CD4-positive, alpha-beta T cell (primary cell): ENCODE measurements around the gene RFX8. TPM values are rescaled to one million over a fixed set of nuclear protein-coding genes. Genes with fewer than 3 reads are reported as not detected.

Experiments used
- ATAC-seq: fragments of 200-7000 bp; cut with Tn5 transposase; one replicate; pipeline ENCODE4 v1.10.0; 2022; ENCODE audit warnings: mild to moderate bottlenecking; ENCODE audit not compliant: poor library complexity
- CTCF ChIA-PET: fragments of 350-600 bp; sonication (Branson Sonifier 250); formaldehyde crosslinking; loops from one replicate; lab custom pipeline; 2021; ENCODE audit warnings: antibody characterized with exemption, inconsistent platforms; lab: Charles Lee
- POLR2A ChIA-PET: fragments of 350-600 bp; sonication (Branson Sonifier 250); formaldehyde crosslinking; loops from one replicate; lab custom pipeline; 2021; ENCODE audit warnings: antibody characterized with exemption, inconsistent platforms; lab: Charles Lee
- DNase-seq, 14 experiments: peaks; one replicate each; pipeline ENCODE4 v3.0.0-alpha.2; 2013 to 2020; ENCODE audit warnings: mixed read lengths in 2 of 14
- H3K27ac ChIP-seq, 2 donors: one replicate each; pipeline versions ENCODE4 v1.5.1 to v1.7.0; 2013; ENCODE audit warnings: low read length in 2 of 2, low read depth in 1 of 2, mild to moderate bottlenecking in 1 of 2
- H3K27me3 ChIP-seq, 2 experiments: 1 replicate in 1 of 2; 2 replicates in 1 of 2; pipeline versions ENCODE4 v1.6.1 to v1.7.0; 2013; ENCODE audit warnings: low read length in 2 of 2, control low read depth in 1 of 2, mild to moderate bottlenecking in 1 of 2, moderate library complexity in 1 of 2; ENCODE audit not compliant: insufficient read depth in 2 of 2, control insufficient read depth in 1 of 2
- H3K36me3 ChIP-seq: one replicate; pipeline ENCODE4 v1.6.1; 2013; ENCODE audit warnings: low read length, control low read depth; ENCODE audit not compliant: insufficient read depth
- H3K4me1 ChIP-seq: one replicate; pipeline ENCODE4 v1.6.1; 2013; ENCODE audit warnings: low read length, control low read depth; ENCODE audit not compliant: insufficient read depth
- H3K4me3 ChIP-seq: one replicate; pipeline ENCODE4 v1.5.1; 2013; ENCODE audit warnings: mild to moderate bottlenecking, low read length, moderate library complexity
- H3K9me3 ChIP-seq, 2 experiments: 1 replicate in 1 of 2; 2 replicates in 1 of 2; pipeline versions ENCODE4 v1.6.1 to v1.7.0; 2013; ENCODE audit warnings: low read length in 2 of 2, mild to moderate bottlenecking in 2 of 2, control low read depth in 1 of 2, moderate library complexity in 1 of 2; ENCODE audit not compliant: control insufficient read depth in 1 of 2, insufficient read depth in 1 of 2
- H3K27ac Mint-ChIP-seq: one replicate; pipeline ENCODE4 v1.8.0; 2020; ENCODE audit warnings: mixed read lengths
- H3K27me3 Mint-ChIP-seq: one replicate; pipeline ENCODE4 v1.8.0; 2021; ENCODE audit warnings: mixed read lengths
- H3K36me3 Mint-ChIP-seq: one replicate; pipeline ENCODE4 v1.8.0; 2021; ENCODE audit warnings: low read depth, mixed read lengths
- H3K4me1 Mint-ChIP-seq: one replicate; pipeline ENCODE4 v1.8.0; 2021; ENCODE audit warnings: low read depth, mixed read lengths
- H3K4me3 Mint-ChIP-seq: one replicate; pipeline ENCODE4 v1.8.0; 2020; ENCODE audit warnings: mild to moderate bottlenecking, mixed read lengths
- H3K9me3 Mint-ChIP-seq: one replicate; pipeline ENCODE4 v1.8.0; 2020; ENCODE audit warnings: mixed read lengths
- intact Hi-C, 2 experiments: fragments of 100-400 bp; cut with DNase I in 1 of 2; cut with micrococcal nuclease in 1 of 2; formaldehyde crosslinking; loops; one replicate each; pipeline versions ENCODE4 v1.15.1 to v1.9.0; 2023 to 2025; cut with DNase I, micrococcal nuclease
- total RNA-seq, 174 experiments: library from RNA in 2 of 174; stranded (reverse) in 2 of 174; gene quantifications; one replicate each; pipeline ENCODE4 v1.2.3 and lab custom pipeline; 2021 to 2026
- TF ChIP-seq, protein P1 (sequence below): fragments of 200-600 bp; IDR thresholded peaks from one replicate; pipeline ENCODE4 v1.8.0; 2022; ENCODE audit warnings: antibody characterized with exemption, mild to moderate bottlenecking

The RFX8 gene
- total RNA-seq, 2 experiments from 2014 or later, result 0.67 to 1.1 TPM

DNA sequence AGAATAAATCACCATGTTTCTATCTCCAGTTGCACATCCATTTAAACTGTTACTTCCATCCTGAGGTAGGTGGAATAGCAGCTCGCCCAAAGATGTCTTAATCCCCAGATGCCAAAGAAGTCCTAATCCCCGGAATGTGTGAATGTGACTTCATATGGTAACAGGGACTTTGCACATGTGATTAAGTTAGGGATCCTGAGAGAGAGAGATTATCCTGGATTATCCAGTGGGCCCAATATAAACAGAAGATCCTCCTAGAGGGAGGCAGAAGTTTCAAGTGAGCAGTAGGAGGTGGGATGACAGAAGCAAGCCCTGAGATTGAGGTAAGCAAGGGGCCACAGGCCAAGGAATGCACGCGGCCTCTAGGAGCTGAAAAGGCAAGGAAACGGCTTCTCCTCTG, 107.4 kb downstream of the RFX8 start:
- CTCF ChIA-PET, result no interaction called here
- TF ChIP-seq, protein P1, sequence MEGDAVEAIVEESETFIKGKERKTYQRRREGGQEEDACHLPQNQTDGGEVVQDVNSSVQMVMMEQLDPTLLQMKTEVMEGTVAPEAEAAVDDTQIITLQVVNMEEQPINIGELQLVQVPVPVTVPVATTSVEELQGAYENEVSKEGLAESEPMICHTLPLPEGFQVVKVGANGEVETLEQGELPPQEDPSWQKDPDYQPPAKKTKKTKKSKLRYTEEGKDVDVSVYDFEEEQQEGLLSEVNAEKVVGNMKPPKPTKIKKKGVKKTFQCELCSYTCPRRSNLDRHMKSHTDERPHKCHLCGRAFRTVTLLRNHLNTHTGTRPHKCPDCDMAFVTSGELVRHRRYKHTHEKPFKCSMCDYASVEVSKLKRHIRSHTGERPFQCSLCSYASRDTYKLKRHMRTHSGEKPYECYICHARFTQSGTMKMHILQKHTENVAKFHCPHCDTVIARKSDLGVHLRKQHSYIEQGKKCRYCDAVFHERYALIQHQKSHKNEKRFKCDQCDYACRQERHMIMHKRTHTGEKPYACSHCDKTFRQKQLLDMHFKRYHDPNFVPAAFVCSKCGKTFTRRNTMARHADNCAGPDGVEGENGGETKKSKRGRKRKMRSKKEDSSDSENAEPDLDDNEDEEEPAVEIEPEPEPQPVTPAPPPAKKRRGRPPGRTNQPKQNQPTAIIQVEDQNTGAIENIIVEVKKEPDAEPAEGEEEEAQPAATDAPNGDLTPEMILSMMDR, result no peak
- DNase-seq (no peak), ATAC-seq (no peak)
- no peaks in the 10 kb centered on the region for H3K9me3 Mint-ChIP-seq
- H3K4me1 ChIP-seq, result peaks cover 3% of the 10 kb centered on the region
- no peaks in the 10 kb centered on the region for H3K9me3 ChIP-seq
- H3K36me3 Mint-ChIP-seq, result no peaks in the 10 kb centered on the region
- intact Hi-C loops, result no loop called here
- no peak overlapping the region for H3K27ac ChIP-seq
- H3K27ac Mint-ChIP-seq, result no peak overlapping the region
- POLR2A ChIA-PET, result no interaction called here
- no peaks in the 10 kb centered on the region for H3K27me3 ChIP-seq
- peaks cover 7% of the 10 kb centered on the region for H3K4me1 Mint-ChIP-seq
- H3K4me3 ChIP-seq, result no peak overlapping the region
- H3K27me3 Mint-ChIP-seq, result no peaks in the 10 kb centered on the region
- H3K4me3 Mint-ChIP-seq, result no peak overlapping the region
- no peaks in the 10 kb centered on the region for H3K36me3 ChIP-seq

DNA sequence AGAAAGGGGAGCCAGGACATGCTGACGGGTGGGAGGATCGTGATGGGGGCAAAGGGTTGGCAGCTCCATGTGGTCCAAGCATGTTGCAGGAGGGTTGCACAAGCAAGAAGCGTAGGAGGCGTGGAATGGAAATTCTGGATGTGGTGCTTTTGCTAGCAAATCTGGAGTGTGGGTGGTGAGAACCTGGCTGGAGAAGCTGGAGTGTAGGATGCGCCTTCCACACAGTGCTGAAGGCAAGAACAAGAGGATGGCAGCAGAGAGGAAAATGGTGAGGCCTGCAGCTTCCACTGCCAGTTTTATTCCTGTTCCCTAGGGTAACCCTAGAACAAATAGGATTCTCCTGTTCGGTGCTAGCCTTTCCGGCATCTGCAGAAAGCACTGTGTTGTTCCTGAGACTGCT, 110.0 kb downstream of the RFX8 start:
- ATAC-seq (no peak), DNase-seq (no peak)
- no peaks in the 10 kb centered on the region for H3K27me3 ChIP-seq
- no peaks in the 10 kb centered on the region for H3K36me3 ChIP-seq
- TF ChIP-seq, protein P1, result no peak
- no peak overlapping the region for H3K27ac Mint-ChIP-seq
- H3K4me3 ChIP-seq, result no peak overlapping the region
- no peaks in the 10 kb centered on the region for H3K36me3 Mint-ChIP-seq
- peaks cover 33% of the 10 kb centered on the region for H3K4me1 Mint-ChIP-seq
- no peak overlapping the region for H3K4me3 Mint-ChIP-seq
- no peaks in the 10 kb centered on the region for H3K9me3 ChIP-seq
- no peaks in the 10 kb centered on the region for H3K27me3 Mint-ChIP-seq
- ChIA-PET POLR2A (no interaction called here), CTCF (no interaction called here)
- peaks cover 19% of the 10 kb centered on the region for H3K4me1 ChIP-seq
- H3K9me3 Mint-ChIP-seq, result no peaks in the 10 kb centered on the region
- no peak overlapping the region for H3K27ac ChIP-seq
- intact Hi-C loops, result no loop called here

DNA sequence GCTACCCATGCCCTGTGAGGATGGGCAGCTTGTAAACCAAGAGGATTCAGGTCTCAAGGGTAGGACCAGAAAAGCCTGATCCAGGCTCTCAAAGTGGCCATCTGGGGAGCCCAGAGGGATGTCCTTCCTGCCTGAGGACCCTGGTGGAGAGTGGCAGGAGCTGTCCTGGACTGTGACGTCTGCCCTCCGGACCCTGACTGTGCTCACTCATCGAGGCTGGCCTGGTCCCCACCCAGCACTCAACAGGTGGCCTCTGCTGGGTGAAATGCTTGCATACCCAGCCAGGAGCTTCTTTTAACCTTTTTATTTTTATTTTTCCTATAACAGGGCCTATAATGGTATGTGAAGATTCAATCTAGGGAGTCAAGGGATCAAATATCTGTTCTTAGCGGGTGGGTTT, 112.1 kb downstream of the RFX8 start:
- ATAC-seq (no peak), DNase-seq (no peak)
- intact Hi-C loops, result no loop called here
- CTCF ChIA-PET, result interaction anchor here (1.4 kb wide), 1 partner anchor 21 kb away, joined by 7 read pairs; no protein-coding TSS in a partner anchor
- TF ChIP-seq, protein P1, result no peak
- Mint-ChIP-seq H3K9me3 (no peaks in the 10 kb centered on the region), H3K36me3 (no peaks in the 10 kb centered on the region), H3K27me3 (no peaks in the 10 kb centered on the region), H3K4me1 (peaks cover 41% of the 10 kb centered on the region), H3K27ac (no peak overlapping the region), H3K4me3 (peak overlapping the region; percentile 15)
- POLR2A ChIA-PET, result interaction anchor here (1.4 to 3.1 kb wide), 7 partner anchors 9 to 56 kb away, joined by 4 to 22 read pairs (median 8); partner anchors contain the start of genes CREG2 and RNF149
- Histone ChIP-seq H3K36me3 (no peaks in the 10 kb centered on the region), H3K9me3 (no peaks in the 10 kb centered on the region), H3K4me3 (no peak overlapping the region), H3K4me1 (peaks cover 19% of the 10 kb centered on the region), H3K27ac (no peak overlapping the region), H3K27me3 (no peaks in the 10 kb centered on the region)
